Body of pancreas (tissue), 4 donors: Measurements from ENCODE around the gene WDR33. TPM values are rescaled to one million over a fixed set of nuclear protein-coding genes. Genes with fewer than 3 reads are reported as not detected.

ENCODE experiments used
- ATAC-seq: fragments of 150-250 bp; one replicate; pipeline ENCODE4 v1.9.1; 2016
- DNase-seq, 4 donors: peaks; one replicate each; pipeline ENCODE4 v3.0.0-alpha.2; 2019
- H3K27ac ChIP-seq, 4 donors: fragments of 200-600 bp; sonication (generic); 1 replicate in 3 of 4; 2 replicates in 1 of 4; pipeline versions ENCODE4 v1.5.1 to v1.6.1; 2016 to 2019; ENCODE audit warnings: mild to moderate bottlenecking in 1 of 4, mixed read lengths in 1 of 4, moderate library complexity in 1 of 4
- H3K27me3 ChIP-seq, 2 donors: fragments of 200-600 bp; sonication (generic); one replicate each; pipeline ENCODE4 v1.6.0; 2016; ENCODE audit warnings: mild to moderate bottlenecking in 1 of 2
- H3K36me3 ChIP-seq, 2 donors: fragments of 200-600 bp; sonication (generic); replicated peaks in 1 of 2; 2 replicates each; pipeline ENCODE4 v1.5.1; 2016; ENCODE audit warnings: low read depth in 2 of 2; ENCODE audit not compliant: insufficient read depth in 1 of 2
- H3K4me1 ChIP-seq: fragments of 200-600 bp; sonication (generic); one replicate; pipeline ENCODE4 v1.6.0; 2016
- H3K4me3 ChIP-seq, 2 donors: fragments of 200-600 bp; sonication (generic); 1 replicate in 1 of 2; 2 replicates in 1 of 2; pipeline ENCODE4 v1.5.1; 2016 to 2019
- H3K9me3 ChIP-seq, 3 donors: fragments of 200-600 bp; sonication (generic); 1 replicate in 2 of 3; 2 replicates in 1 of 3; pipeline ENCODE4 v1.5.1; 2016
- POLR2A ChIP-seq, 3 donors: fragments of 450-650 bp; IDR thresholded peaks; one replicate each; pipeline ENCODE4 v1.6.1; 2016; ENCODE audit warnings: antibody characterized with exemption in 3 of 3, mild to moderate bottlenecking in 2 of 3
- WGBS, 2 donors: methylation state at CpG; one replicate each; pipeline ENCODE4 v1.1.5; 2017; 5-methylcytosine and 5-hydroxymethylcytosine counted together
- intact Hi-C: fragments of 100-400 bp; cut with DNase I; formaldehyde crosslinking; loops from one replicate; pipeline ENCODE4 v1.15.1; 2023
- total RNA-seq, 2 donors: library from RNA; depleted of rRNA; stranded (reverse); fragments of >200 nt; gene quantifications; one replicate each; pipeline ENCODE4 v1.1.0, GENCODE V29; 2016
- TF ChIP-seq, protein P1 (sequence below), 7 experiments: fragments of 450-650 bp in 4 of 7; fragments of 200-600 bp in 3 of 7; sonication (generic) in 3 of 7; IDR thresholded peaks; one replicate each; pipeline ENCODE4 v1.5.1; 2016 to 2019; ENCODE audit warnings: antibody characterized with exemption in 7 of 7

The WDR33 gene
- total RNA-seq, 2 donors from 2014 or later, result 31.6 to 37.1 TPM

DNA sequence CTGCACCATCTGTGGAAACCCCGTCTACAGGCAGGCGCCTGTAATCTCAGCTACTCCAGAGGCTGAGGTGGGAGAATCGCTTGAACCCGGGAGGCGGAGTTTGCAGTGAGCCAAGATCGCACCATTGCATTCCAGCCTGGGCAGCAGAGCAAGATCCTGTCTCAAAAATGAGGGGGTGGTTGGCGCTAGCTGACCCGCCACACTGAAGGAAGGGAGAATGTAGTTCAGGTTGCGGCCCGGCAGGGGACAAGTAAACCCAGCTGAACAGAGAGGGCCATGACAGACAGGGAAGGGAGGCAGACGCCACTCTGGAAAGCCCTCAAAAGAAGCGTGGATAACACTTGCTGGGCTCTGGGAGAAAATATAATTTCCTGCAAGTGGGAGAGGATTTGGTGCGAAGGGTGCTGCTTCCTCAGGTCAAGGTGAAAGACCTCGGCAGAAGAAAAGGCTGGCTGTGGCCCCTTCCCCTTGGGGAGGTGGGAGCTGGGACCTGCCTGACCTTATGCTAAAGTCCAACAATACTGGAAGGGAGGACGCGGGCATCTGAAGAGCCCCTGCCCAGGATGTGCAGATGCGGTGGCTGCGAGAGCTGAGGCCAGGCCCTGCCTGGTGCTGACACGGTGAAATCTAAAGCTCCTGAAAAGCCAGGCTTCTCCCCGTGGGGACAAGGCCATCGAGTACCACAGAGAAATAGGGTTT is 113.3 kb downstream of the WDR33 start:
- Histone ChIP-seq H3K4me3 (no peak overlapping the region), H3K27ac (no peak overlapping the region), H3K4me1 (peaks cover 15% of the 10 kb centered on the region), H3K27me3 (no peaks in the 10 kb centered on the region), H3K9me3 (no peaks in the 10 kb centered on the region), H3K36me3 (no peaks in the 10 kb centered on the region)
- WGBS, 2 donors, result 88% methylated on average over 21 of the region's 21 CpGs
- no peak for DNase-seq
- no peak for TF ChIP-seq POLR2A (IDR thresholded peaks at IDR 0.05)
- TF ChIP-seq, protein P1, sequence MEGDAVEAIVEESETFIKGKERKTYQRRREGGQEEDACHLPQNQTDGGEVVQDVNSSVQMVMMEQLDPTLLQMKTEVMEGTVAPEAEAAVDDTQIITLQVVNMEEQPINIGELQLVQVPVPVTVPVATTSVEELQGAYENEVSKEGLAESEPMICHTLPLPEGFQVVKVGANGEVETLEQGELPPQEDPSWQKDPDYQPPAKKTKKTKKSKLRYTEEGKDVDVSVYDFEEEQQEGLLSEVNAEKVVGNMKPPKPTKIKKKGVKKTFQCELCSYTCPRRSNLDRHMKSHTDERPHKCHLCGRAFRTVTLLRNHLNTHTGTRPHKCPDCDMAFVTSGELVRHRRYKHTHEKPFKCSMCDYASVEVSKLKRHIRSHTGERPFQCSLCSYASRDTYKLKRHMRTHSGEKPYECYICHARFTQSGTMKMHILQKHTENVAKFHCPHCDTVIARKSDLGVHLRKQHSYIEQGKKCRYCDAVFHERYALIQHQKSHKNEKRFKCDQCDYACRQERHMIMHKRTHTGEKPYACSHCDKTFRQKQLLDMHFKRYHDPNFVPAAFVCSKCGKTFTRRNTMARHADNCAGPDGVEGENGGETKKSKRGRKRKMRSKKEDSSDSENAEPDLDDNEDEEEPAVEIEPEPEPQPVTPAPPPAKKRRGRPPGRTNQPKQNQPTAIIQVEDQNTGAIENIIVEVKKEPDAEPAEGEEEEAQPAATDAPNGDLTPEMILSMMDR (IDR thresholded peaks at IDR 0.05), result no peak
- ATAC-seq, result no peak
- intact Hi-C loops, result no loop called here

DNA sequence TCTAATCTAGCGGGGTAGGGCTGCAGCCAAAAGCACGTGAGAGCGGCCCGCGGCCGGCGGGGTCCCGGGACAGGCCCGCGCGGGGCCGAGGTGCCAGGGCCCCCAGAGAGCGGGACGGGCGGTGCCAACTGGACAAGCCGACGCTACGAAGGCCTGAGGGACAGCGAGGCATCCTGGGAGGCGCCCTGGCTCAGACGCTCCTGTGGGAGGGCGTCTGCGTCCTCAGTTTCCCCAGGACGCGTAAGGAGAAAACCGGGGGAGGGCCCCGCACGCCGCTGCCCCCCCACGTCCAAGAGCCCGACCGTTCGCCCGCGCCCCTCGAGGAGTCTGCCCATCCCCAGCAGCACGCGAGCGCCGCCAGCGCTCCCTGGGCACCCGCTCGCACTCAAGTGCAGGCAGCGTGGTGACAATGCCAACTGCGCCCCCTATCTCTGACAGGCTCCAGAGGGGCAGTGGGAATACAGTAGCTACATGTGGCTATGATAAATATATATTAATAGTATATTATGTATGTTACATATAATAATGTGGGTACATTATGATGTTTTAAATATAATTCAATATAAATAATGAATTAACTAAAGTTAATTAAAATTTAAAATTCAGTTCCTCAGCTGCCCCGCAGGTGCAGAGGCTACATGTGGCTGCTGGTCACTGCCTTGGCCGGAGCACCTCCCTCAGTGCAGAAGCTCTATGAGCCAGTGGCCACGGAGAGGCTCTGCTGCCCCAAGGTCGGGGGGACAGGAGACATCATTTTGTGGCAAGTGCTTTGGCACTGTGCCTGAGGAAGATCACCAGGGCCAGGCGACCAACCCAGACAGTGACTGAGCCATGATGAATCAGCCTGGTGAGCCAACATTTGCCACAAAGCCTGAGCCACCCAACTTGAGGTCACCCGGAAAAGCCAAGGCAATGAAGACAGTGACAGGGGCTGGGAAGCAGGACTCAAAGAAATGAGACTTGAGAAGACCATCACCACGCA is 115.2 kb downstream of the WDR33 start:
- H3K36me3 ChIP-seq, result no peaks in the 10 kb centered on the region
- ATAC-seq (peak; percentile 70), DNase-seq (peak; percentile 42 to 75 (median 58))
- WGBS, 2 donors, result 30 to 34% methylated on average over 21 to 52 of the region's 52 CpGs
- H3K27ac ChIP-seq, result no peak overlapping the region
- H3K4me3 ChIP-seq, result no peak overlapping the region
- intact Hi-C loops, result no loop called here
- TF ChIP-seq POLR2A (IDR thresholded peaks at IDR 0.05), result no peak
- TF ChIP-seq, protein P1 (IDR thresholded peaks at IDR 0.05), result peak; percentile 20 to 52 (median 29)
- no peaks in the 10 kb centered on the region for H3K27me3 ChIP-seq
- peaks cover 7% of the 10 kb centered on the region for H3K4me1 ChIP-seq
- H3K9me3 ChIP-seq, result no peaks in the 10 kb centered on the region

DNA sequence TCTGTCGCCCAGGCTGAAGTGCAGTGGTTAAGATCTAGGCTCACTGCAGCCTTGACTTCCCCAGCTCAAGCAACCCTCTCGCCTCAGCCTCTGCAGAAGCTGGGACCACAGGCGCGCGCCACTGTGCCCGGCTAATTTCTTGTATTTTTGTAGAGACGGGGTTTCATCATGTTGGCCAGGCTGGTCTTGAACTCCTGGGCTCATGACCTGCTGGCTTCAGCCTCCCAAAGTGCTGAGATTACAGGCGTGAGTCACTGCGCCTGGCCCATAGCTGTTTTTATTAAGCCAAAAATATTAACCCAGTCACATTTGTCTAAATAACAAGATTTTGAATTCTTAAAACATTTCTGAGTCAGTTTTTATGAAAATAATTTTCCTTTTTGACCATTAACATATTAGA is 116.0 kb downstream of the WDR33 start:
- ATAC-seq, result no peak
- Histone ChIP-seq H3K27me3 (no peaks in the 10 kb centered on the region), H3K4me3 (no peak overlapping the region), H3K27ac (no peak overlapping the region), H3K36me3 (no peaks in the 10 kb centered on the region), H3K4me1 (no peaks in the 10 kb centered on the region), H3K9me3 (no peaks in the 10 kb centered on the region)
- intact Hi-C loops, result no loop called here
- WGBS, 2 donors, result 91 to 94% methylated on average over 9 of the region's 9 CpGs
- no peak for DNase-seq
- TF ChIP-seq, protein P1 (IDR thresholded peaks at IDR 0.05), result no peak
- no peak for TF ChIP-seq POLR2A (IDR thresholded peaks at IDR 0.05)

DNA sequence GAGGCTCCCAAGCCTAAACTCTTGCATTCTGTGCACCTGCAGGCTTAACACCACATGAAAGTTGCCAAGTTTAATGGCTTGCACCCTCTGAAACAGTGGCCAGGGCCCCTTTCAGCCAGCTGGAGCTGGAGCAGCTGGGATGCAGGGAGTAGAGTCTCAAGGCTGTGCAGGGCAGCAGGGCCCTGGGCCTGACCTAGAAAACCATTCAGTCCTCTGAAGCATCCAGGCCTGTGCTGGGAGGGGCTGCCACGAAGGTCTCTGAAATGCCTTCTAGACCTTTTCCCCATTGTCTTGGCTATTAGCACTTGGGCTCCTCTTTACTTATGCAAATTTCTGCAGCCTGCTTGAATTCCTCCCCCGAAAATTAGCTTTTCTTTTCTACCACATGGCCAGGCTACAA is 120.3 kb downstream of the WDR33 start:
- intact Hi-C loops, result no loop called here
- Histone ChIP-seq H3K4me1 (no peaks in the 10 kb centered on the region), H3K4me3 (no peak overlapping the region), H3K27ac (no peak overlapping the region), H3K27me3 (no peaks in the 10 kb centered on the region), H3K36me3 (no peaks in the 10 kb centered on the region), H3K9me3 (no peaks in the 10 kb centered on the region)
- no peak for ATAC-seq
- no peak for DNase-seq
- TF ChIP-seq, protein P1 (IDR thresholded peaks at IDR 0.05), result no peak
- TF ChIP-seq POLR2A (IDR thresholded peaks at IDR 0.05), result no peak
- WGBS, 2 donors, result 89 to 94% methylated on average over 2 of the region's 2 CpGs
